ENCODE data around the gene KCNQ1.

DNA sequence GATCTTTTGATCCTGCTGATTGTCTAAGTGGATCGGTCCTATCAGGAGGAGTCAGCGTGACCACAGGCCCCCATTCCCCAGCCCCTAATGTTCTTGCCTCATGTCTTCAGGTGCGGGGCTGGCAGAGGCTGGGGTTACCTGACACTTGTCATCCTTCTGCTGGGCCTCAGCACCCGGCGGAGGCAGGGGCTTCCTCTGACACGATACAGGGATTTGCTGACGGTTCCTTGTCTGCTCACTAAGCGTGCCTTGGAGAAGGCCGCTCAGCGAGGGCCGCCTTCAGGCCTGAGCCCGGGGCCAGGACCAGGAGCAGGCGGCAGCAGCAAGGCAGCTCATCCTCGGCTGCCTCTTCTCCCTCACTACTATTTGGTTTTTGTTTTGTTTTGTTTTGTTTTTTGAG, 300.7 kb downstream of the KCNQ1 start:
- TF ChIP-seq, protein P1, sequence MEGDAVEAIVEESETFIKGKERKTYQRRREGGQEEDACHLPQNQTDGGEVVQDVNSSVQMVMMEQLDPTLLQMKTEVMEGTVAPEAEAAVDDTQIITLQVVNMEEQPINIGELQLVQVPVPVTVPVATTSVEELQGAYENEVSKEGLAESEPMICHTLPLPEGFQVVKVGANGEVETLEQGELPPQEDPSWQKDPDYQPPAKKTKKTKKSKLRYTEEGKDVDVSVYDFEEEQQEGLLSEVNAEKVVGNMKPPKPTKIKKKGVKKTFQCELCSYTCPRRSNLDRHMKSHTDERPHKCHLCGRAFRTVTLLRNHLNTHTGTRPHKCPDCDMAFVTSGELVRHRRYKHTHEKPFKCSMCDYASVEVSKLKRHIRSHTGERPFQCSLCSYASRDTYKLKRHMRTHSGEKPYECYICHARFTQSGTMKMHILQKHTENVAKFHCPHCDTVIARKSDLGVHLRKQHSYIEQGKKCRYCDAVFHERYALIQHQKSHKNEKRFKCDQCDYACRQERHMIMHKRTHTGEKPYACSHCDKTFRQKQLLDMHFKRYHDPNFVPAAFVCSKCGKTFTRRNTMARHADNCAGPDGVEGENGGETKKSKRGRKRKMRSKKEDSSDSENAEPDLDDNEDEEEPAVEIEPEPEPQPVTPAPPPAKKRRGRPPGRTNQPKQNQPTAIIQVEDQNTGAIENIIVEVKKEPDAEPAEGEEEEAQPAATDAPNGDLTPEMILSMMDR (conservative IDR thresholded peaks at IDR 0.05), result no peak
- TF ChIP-seq EZH2 (IDR thresholded peaks at IDR 0.05; ENCODE audit: low read depth), result no peak
